ENCODE measurements around the gene PPTC7. TPM values are rescaled to one million over a fixed set of nuclear protein-coding genes. Genes with fewer than 3 reads are reported as not detected.

The PPTC7 gene
- total and polyA plus RNA-seq, 2 of the 13 experiments (the other 11 are each of a cell fraction or from before 2014, with no cell fraction given), result 4.8 to 12.3 TPM

DNA sequence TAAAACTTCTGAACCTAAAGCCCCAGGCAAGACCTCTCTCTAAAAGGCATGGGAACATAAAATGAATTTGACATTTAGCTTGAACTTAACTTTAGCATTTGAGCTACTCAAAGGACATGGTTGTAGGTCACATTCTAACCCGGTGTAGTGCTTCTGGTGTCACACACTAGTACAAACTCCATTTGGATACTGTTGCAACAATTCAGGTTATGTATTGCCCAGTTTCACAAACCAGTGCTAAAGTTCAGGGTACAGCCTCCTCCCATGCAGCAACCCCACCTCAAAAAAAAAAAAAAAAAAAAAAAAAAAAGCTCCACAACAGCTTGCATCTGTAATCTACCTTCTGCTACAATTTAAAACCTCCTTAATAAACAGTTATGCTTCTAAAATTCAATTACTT lies 7.8 kb downstream of the PPTC7 start (continued):
- TF ChIP-seq, protein P1, sequence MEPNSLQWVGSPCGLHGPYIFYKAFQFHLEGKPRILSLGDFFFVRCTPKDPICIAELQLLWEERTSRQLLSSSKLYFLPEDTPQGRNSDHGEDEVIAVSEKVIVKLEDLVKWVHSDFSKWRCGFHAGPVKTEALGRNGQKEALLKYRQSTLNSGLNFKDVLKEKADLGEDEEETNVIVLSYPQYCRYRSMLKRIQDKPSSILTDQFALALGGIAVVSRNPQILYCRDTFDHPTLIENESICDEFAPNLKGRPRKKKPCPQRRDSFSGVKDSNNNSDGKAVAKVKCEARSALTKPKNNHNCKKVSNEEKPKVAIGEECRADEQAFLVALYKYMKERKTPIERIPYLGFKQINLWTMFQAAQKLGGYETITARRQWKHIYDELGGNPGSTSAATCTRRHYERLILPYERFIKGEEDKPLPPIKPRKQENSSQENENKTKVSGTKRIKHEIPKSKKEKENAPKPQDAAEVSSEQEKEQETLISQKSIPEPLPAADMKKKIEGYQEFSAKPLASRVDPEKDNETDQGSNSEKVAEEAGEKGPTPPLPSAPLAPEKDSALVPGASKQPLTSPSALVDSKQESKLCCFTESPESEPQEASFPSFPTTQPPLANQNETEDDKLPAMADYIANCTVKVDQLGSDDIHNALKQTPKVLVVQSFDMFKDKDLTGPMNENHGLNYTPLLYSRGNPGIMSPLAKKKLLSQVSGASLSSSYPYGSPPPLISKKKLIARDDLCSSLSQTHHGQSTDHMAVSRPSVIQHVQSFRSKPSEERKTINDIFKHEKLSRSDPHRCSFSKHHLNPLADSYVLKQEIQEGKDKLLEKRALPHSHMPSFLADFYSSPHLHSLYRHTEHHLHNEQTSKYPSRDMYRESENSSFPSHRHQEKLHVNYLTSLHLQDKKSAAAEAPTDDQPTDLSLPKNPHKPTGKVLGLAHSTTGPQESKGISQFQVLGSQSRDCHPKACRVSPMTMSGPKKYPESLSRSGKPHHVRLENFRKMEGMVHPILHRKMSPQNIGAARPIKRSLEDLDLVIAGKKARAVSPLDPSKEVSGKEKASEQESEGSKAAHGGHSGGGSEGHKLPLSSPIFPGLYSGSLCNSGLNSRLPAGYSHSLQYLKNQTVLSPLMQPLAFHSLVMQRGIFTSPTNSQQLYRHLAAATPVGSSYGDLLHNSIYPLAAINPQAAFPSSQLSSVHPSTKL (CRISPR knock-in tag; IDR thresholded peaks at IDR 0.05), result peak; percentile 94
- TF ChIP-seq, protein P2, sequence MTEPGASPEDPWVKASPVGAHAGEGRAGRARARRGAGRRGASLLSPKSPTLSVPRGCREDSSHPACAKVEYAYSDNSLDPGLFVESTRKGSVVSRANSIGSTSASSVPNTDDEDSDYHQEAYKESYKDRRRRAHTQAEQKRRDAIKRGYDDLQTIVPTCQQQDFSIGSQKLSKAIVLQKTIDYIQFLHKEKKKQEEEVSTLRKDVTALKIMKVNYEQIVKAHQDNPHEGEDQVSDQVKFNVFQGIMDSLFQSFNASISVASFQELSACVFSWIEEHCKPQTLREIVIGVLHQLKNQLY (CRISPR knock-in tag; IDR thresholded peaks at IDR 0.05), result peak; percentile 71; the same call in 1 of the 2 replicates
- peak; percentile 98 for TF ChIP-seq TBL1XR1 (IDR thresholded peaks at IDR 0.05; ENCODE audit: borderline replicate concordance, low read length, partially characterized antibody)
- 0 out of 2 replicates have a peak, but pooled peaks have one; percentile 21 for TF ChIP-seq MLXIP (CRISPR knock-in tag; IDR thresholded peaks at IDR 0.05; ENCODE audit: borderline replicate concordance)
- TF ChIP-seq PATZ1 (CRISPR knock-in tag; IDR thresholded peaks at IDR 0.05), result peak; percentile 81
- 0 out of 2 replicates have a peak, but pooled peaks have one; percentile 43 for TF ChIP-seq MIER2 (CRISPR knock-in tag; IDR thresholded peaks at IDR 0.05)
- TF ChIP-seq YEATS2 (CRISPR knock-in tag; IDR thresholded peaks at IDR 0.05; ENCODE audit: borderline replicate concordance), result no peak
- no peak for TF ChIP-seq SP4 (CRISPR knock-in tag; IDR thresholded peaks at IDR 0.05)
- no peak for TF ChIP-seq ZNF530 (CRISPR knock-in tag; IDR thresholded peaks at IDR 0.05; ENCODE audit: low read depth)
- no peak for TF ChIP-seq ZNF543 (CRISPR knock-in tag; IDR thresholded peaks at IDR 0.05)
- peak; percentile 99 for TF ChIP-seq HNF4A (CRISPR knock-in tag; IDR thresholded peaks at IDR 0.05)
- no peak for TF ChIP-seq ZNF24 (IDR thresholded peaks at IDR 0.05)
- peak; percentile 54 for TF ChIP-seq POGZ (CRISPR knock-in tag; IDR thresholded peaks at IDR 0.05)
- TF ChIP-seq JARID2 (CRISPR knock-in tag; IDR thresholded peaks at IDR 0.05; ENCODE audit: insufficient replicate concordance), result no peak
- no peak for TF ChIP-seq ATAD3A (CRISPR knock-in tag; IDR thresholded peaks at IDR 0.05)
